GM23248 (cell line): ENCODE results near the gene RAD51B.

Experiments used
- EZH2 ChIP-seq: fragments of 200-600 bp; sonication (generic); IDR thresholded peaks from 2 replicates; pipeline ENCODE4 v1.6.1; 2018; ENCODE audit warnings: antibody characterized with exemption, mild to moderate bottlenecking; ENCODE audit not compliant: insufficient read depth, poor library complexity, severe bottlenecking
- EZH2phosphoT487 ChIP-seq: fragments of 200-600 bp; sonication (generic); IDR thresholded peaks from 2 replicates; pipeline ENCODE4 v1.6.1; 2018; ENCODE audit warnings: antibody characterized with exemption, moderate library complexity, mild to moderate bottlenecking, low read depth; ENCODE audit not compliant: insufficient read depth

GRCh38 chr14:68708343-68708742, 888.8 kb downstream of the RAD51B start:
- TF ChIP-seq EZH2 (no peak), EZH2phosphoT487 (no peak)
